ENCODE measurements around the gene BRSK2. TPM values are rescaled to one million over a fixed set of nuclear protein-coding genes. Genes with fewer than 3 reads are reported as not detected.

The BRSK2 gene
- total RNA-seq, 1 donor from 2014 or later: 9.3 TPM

GRCh38 chr11:1484695-1485503, 95.2 kb downstream of the BRSK2 start:
- no peak for TF ChIP-seq CTCF (IDR thresholded peaks at IDR 0.05)
- Histone ChIP-seq H3K9me3 (no peaks in the 10 kb centered on the region), H3K27ac (peak overlapping the region; percentile 87 to 98), H3K4me3 (peak overlapping the region; percentile 34 to 62), H3K27me3 (no peaks in the 10 kb centered on the region), H3K4me1 (peaks cover 49 to 83% of the 10 kb centered on the region in 2 donors), H3K36me3 (peaks cover 7% of the 10 kb centered on the region in 2 donors)
- intact Hi-C loops (cut with DNase I): loop anchor here (5.0 kb wide), 1 partner anchor 87 kb away; the partner anchor contains the start of gene DUSP8
- no peak for DNase-seq (ENCODE audit: low spot score in 2 of 2)

GRCh38 chr11:1485504-1485885, 95.8 kb downstream of the BRSK2 start:
- Histone ChIP-seq H3K36me3 (peaks cover under 1 to 1% of the 10 kb centered on the region in 2 donors), H3K9me3 (no peaks in the 10 kb centered on the region), H3K27me3 (no peaks in the 10 kb centered on the region), H3K4me1 (peaks cover 47 to 77% of the 10 kb centered on the region in 2 donors), H3K27ac (peak overlapping the region; percentile 87 to 98), H3K4me3 (peak overlapping the region; percentile 34 to 62)
- TF ChIP-seq CTCF (IDR thresholded peaks at IDR 0.05): no peak
- intact Hi-C loops (cut with DNase I): no loop called here
- DNase-seq (ENCODE audit: low spot score in 2 of 2): no peak

GRCh38 chr11:1486054-1486825, 96.5 kb downstream of the BRSK2 start, which contains the start of gene MOB2:
Gene MOB2, minus strand, starts transcription at chr11:1486779. Its CDS starts 223 bp downstream, at chr11:1486556.
- Histone ChIP-seq H3K27ac (peak within 1 kb of the TSS; percentile 87 to 98), H3K9me3 (no peaks in the 10 kb centered on the region), H3K4me3 (peak within 1 kb of the TSS; percentile 34 to 62), H3K36me3 (no peaks in the 10 kb centered on the region), H3K27me3 (no peaks in the 10 kb centered on the region), H3K4me1 (peaks cover 41 to 70% of the 10 kb centered on the region in 2 donors)
- DNase-seq (ENCODE audit: low spot score in 2 of 2): peak in 1 of 2 donors; percentile 7
- intact Hi-C loops (cut with DNase I): no loop called here
- TF ChIP-seq CTCF (IDR thresholded peaks at IDR 0.05): no peak

- peaks cover 34 to 61% of the 10 kb centered on the region in 2 donors for H3K4me1 ChIP-seq
These were observed 97.5 kb downstream of the BRSK2 start for GRCh38 chr11:1487091-1487850.

More at GRCh38 chr11:1487091-1487850, 97.5 kb downstream of the BRSK2 start:
- peak overlapping the region; percentile 19 to 62 for H3K4me3 ChIP-seq
- no peaks in the 10 kb centered on the region for H3K36me3 ChIP-seq
- peak in 1 of 2 donors; percentile 2 for DNase-seq (ENCODE audit: low spot score in 2 of 2)
- H3K27me3 ChIP-seq: no peaks in the 10 kb centered on the region
- TF ChIP-seq CTCF (IDR thresholded peaks at IDR 0.05): no peak
- peak overlapping the region; percentile 87 to 98 for H3K27ac ChIP-seq
- no peaks in the 10 kb centered on the region for H3K9me3 ChIP-seq
- intact Hi-C loops (cut with DNase I): no loop called here

Data from ascending aorta (tissue), 2 donors.